K562 (cell line): Measurements from ENCODE around the gene PPDPF. TPM values are rescaled to one million over a fixed set of nuclear protein-coding genes. Genes with fewer than 3 reads are reported as not detected.

Source experiments
- ATAC-seq: fragments of 200-7000 bp; cut with Tn5 transposase; 3 replicates; pipeline ENCODE4 v1.9.1; 2020; ENCODE audit warnings: moderate library complexity
- BruUV-seq: library from RNA; stranded (reverse); fragments of 400-500 nt; replicated peaks from 2 replicates; lab custom pipeline; 2021; lab: Mats Ljungman, UMichigan
- CTCF ChIA-PET: fragments of 300-600 bp; formaldehyde crosslinking; extraction: SDS; loops from one replicate; lab custom pipeline; 2021; ENCODE audit warnings: low intra/inter-chr PET ratio; lab: Yijun Ruan, JAX
- POLR2A ChIA-PET: fragments of 300-600, 350-650 bp; sonication (Branson Sonifier 250); formaldehyde crosslinking; extraction: SDS; loops from one replicate; lab custom pipeline; 2021; ENCODE audit warnings: antibody characterized with exemption, inconsistent platforms; lab: Yijun Ruan, JAX
- DNase-seq, 4 experiments: peaks; one replicate each; pipeline versions ENCODE4 v3.0.0 to v3.0.0-alpha.2; 2011 to 2018; ENCODE audit warnings: low spot score in 3 of 4, mixed read lengths in 3 of 4; ENCODE audit errors: extremely low read depth in 1 of 4
- FAIRE-seq: peaks from 2 replicates; lab custom pipeline; 2011; peaks lifted over from hg19 to GRCh38; lab: Jason Lieb, UNC
- H2AFZ ChIP-seq: 2 replicates; pipeline ENCODE4 v1.6.0; 2011; ENCODE audit warnings: low read depth, low read length, control low read depth, inconsistent platforms
- H3K27ac ChIP-seq: fragments of 200-600 bp; 3 replicates; pipeline ENCODE4 v1.8.0; 2011; ENCODE audit warnings: low read depth, mild to moderate bottlenecking, control low read depth, inconsistent platforms, low read length, moderate library complexity, mixed read lengths; ENCODE audit errors: extremely low read depth
- H3K27me3 ChIP-seq, 2 experiments: fragments of 300-600 bp in 1 of 2; 2 replicates in 1 of 2; 3 replicates in 1 of 2; pipeline versions ENCODE4 v1.6.0 to v1.8.0; 2011; ENCODE audit warnings: inconsistent platforms in 2 of 2, low read length in 2 of 2, mild to moderate bottlenecking in 1 of 2, mixed read lengths in 1 of 2, moderate library complexity in 1 of 2; ENCODE audit not compliant: control insufficient read depth in 2 of 2, insufficient read depth in 2 of 2
- H3K36me3 ChIP-seq: fragments of 300-600 bp; 3 replicates; pipeline ENCODE4 v1.8.0; 2011; ENCODE audit warnings: mild to moderate bottlenecking, low read length, inconsistent platforms; ENCODE audit not compliant: control insufficient read depth, insufficient read depth
- H3K4me1 ChIP-seq, 2 experiments: fragments of 200-600 bp in 1 of 2; replicated peaks in 1 of 2; 2 replicates in 1 of 2; 3 replicates in 1 of 2; pipeline versions ENCODE4 v1.5.1 to v1.8.0; 2011; ENCODE audit warnings: inconsistent platforms in 2 of 2, low read length in 2 of 2, mild to moderate bottlenecking in 1 of 2, mixed read lengths in 1 of 2, moderate library complexity in 1 of 2; ENCODE audit not compliant: control insufficient read depth in 2 of 2, insufficient read depth in 2 of 2
- H3K4me2 ChIP-seq: 2 replicates; pipeline ENCODE4 v1.6.1; 2011; ENCODE audit warnings: low read length, control low read depth, inconsistent platforms, mixed read lengths; ENCODE audit not compliant: insufficient read depth
- H3K4me3 ChIP-seq: fragments of 200-600 bp; sonication (generic), shearing (Covaris generic); 2 replicates; pipeline ENCODE4 v1.5.1; 2016; ENCODE audit warnings: control low read depth, inconsistent platforms
- H3K79me2 ChIP-seq: fragments of 200-600 bp; 3 replicates; pipeline ENCODE4 v1.8.0; 2011; ENCODE audit warnings: low read length, inconsistent platforms; ENCODE audit not compliant: control insufficient read depth, insufficient read depth
- H3K9ac ChIP-seq, 2 experiments: 2 replicates each; pipeline versions ENCODE4 v1.6.0 to v1.6.1; 2011; ENCODE audit warnings: low read depth in 2 of 2, low read length in 2 of 2, control low read depth in 1 of 2, inconsistent platforms in 1 of 2, mild to moderate bottlenecking in 1 of 2, mixed read lengths in 1 of 2; ENCODE audit not compliant: insufficient read depth in 1 of 2
- H3K9me1 ChIP-seq: one replicate; pipeline ENCODE4 v1.6.0; 2011; ENCODE audit warnings: inconsistent platforms, mild to moderate bottlenecking, low read length, moderate library complexity; ENCODE audit not compliant: control insufficient read depth, insufficient read depth
- H3K9me3 ChIP-seq: replicated peaks from 2 replicates; pipeline ENCODE4 v1.5.1; 2011; ENCODE audit warnings: low read depth, low read length, inconsistent platforms; ENCODE audit not compliant: control insufficient read depth, insufficient read depth
- H4K20me1 ChIP-seq: replicated peaks from 2 replicates; pipeline ENCODE4 v1.6.1; 2011; ENCODE audit warnings: low read length, inconsistent platforms, mixed read lengths; ENCODE audit not compliant: control insufficient read depth, insufficient read depth
- HDGF ChIP-seq: fragments of 450-650 bp; IDR thresholded peaks from 2 replicates; pipeline ENCODE4 v1.6.1; 2016
- PML ChIP-seq: IDR thresholded peaks from 2 replicates; pipeline ENCODE4 v1.6.1; 2012; ENCODE audit warnings: low read length, inconsistent platforms
- POLR2G ChIP-seq: fragments of 200-400 bp; formaldehyde crosslinking; IDR thresholded peaks from 2 replicates; pipeline ENCODE4 v1.6.1; 2017; ENCODE audit warnings: low read depth, mild to moderate bottlenecking, antibody characterized with exemption, low read length, moderate library complexity
- SIX5 ChIP-seq, 2 experiments: IDR thresholded peaks; 2 replicates each; pipeline ENCODE4 v1.6.1; 2011; ENCODE audit warnings: low read length in 2 of 2, borderline replicate concordance in 1 of 2, low read depth in 1 of 2, mild to moderate bottlenecking in 1 of 2, moderate library complexity in 1 of 2; ENCODE audit not compliant: insufficient read depth in 1 of 2
- ZNF384 ChIP-seq: IDR thresholded peaks from 2 replicates; pipeline ENCODE4 v1.6.1; 2012; ENCODE audit warnings: low read depth, low read length, improper control_type of control experiment
- ZNF586 ChIP-seq: fragments of 450-650 bp; formaldehyde crosslinking; conservative IDR thresholded peaks from 2 replicates; pipeline ENCODE4 v1.4.0; 2020; ENCODE audit warnings: mild to moderate bottlenecking, moderate library complexity
- WGBS: fragments of 100-300 bp; shearing (Covaris generic); methylation state at CpG from one replicate; pipeline ENCODE4 v1.1.6; 2016; ENCODE audit warnings: low coverage, mixed read lengths; ENCODE audit not compliant: insufficient coverage; ENCODE audit errors: missing lambda C conversion rate; 5-methylcytosine and 5-hydroxymethylcytosine counted together
- in situ Hi-C: fragments of 300-500 bp; cut with MboI; formaldehyde crosslinking; loops from 4 replicates; pipeline ENCODE4 v1.15.0; 2018; ENCODE audit warnings: inconsistent platforms, mixed read lengths
- intact Hi-C: fragments of 100-400 bp; cut with micrococcal nuclease; formaldehyde crosslinking; loops from 2 replicates; pipeline ENCODE4 v1.14.2; 2022
- polyA plus RNA-seq, 8 experiments: library from polyadenylated mRNA; depleted of rRNA in 4 of 8; stranded (reverse) in 5 of 8; unstranded in 3 of 8; fragments of >200 nt; fragmentation: Nextera tagmentation in 2 of 8; fragmentation: Illumina TruSeq in 1 of 8; extraction: Ambion mirVana in 2 of 8; extraction: Trizol in 1 of 8; gene quantifications; 2 replicates each; pipeline versions ENCODE4 v1.2.1 to v1.2.3, GENCODE V29; 2011 to 2014; ENCODE audit warnings: inconsistent platforms in 1 of 8, missing spikeins in 1 of 8
- total RNA-seq, 7 experiments: library from RNA; depleted of rRNA in 6 of 7; stranded (reverse); fragments of >200 nt in 6 of 7; fragmentation: Illumina TruSeq in 2 of 7; extraction: Trizol in 2 of 7; gene quantifications; 2 replicates each; pipeline versions ENCODE4 v1.2.1 to v1.2.3, GENCODE V29; 2011 to 2021; ENCODE audit warnings: low replicate concordance in 1 of 7
- TF ChIP-seq, protein P1 (sequence below): sonication (generic); formaldehyde crosslinking; IDR thresholded peaks from 2 replicates; pipeline ENCODE4 v1.8.1; 2023; ENCODE audit warnings: mild to moderate bottlenecking, missing genetic modification reagents
- TF ChIP-seq, protein P2 (sequence below): fragments of 250-450 bp; sonication (Bioruptor Pico); IDR thresholded peaks from 2 replicates; pipeline ENCODE4 v1.5.0; 2020; ENCODE audit warnings: mild to moderate bottlenecking, borderline replicate concordance

PPDPF gene
- total and polyA plus RNA-seq, 9 of the 15 experiments (the other 6 are each of a cell fraction or from before 2014, with no cell fraction given), result 0.77 to 233 (median 10.5) TPM

DNA sequence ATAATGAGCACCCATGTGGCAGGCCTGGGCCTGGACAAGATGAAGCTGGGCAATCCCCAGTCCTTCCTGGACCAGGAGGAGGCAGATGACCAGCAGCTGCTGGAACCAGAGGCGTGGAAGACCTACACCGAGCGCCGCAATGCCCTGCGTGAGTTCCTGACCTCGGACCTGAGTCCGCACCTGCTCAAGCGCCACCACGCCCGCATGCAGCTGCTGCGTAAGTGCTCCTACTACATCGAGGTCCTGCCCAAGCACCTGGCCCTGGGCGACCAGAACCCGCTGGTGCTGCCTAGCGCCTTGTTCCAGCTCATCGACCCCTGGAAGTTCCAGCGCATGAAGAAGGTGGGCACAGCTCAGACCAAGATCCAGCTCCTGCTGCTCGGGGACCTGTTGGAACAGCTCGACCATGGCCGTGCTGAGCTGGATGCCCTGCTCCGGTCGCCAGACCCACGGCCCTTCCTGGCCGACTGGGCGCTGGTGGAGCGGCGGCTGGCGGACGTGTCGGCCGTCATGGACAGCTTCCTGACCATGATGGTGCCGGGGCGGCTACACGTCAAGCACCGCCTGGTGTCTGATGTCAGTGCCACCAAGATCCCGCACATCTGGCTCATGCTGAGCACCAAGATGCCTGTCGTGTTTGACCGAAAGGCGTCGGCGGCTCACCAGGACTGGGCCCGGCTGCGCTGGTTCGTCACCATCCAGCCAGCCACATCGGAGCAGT is 35.3 kb downstream of the PPDPF start:
- no peak overlapping the region for H3K27ac ChIP-seq
- peak overlapping the region in 1 of 2 experiments; percentile 52; a peak in 1 of 4 replicates for H3K9ac ChIP-seq
- TF ChIP-seq ZNF384 (no peak), PML (no peak), POLR2G (0 out of 2 replicates have a peak, but pooled peaks have one; percentile 10), HDGF (no peak), SIX5 (IDR thresholded peaks at IDR 0.05; ENCODE audit: borderline replicate concordance in 1 of 2, insufficient read depth in 1 of 2, low read depth in 1 of 2, low read length in 2 of 2) (no peak), ZNF586 (CRISPR knock-in tag) (no peak)
- TF ChIP-seq, protein P1, sequence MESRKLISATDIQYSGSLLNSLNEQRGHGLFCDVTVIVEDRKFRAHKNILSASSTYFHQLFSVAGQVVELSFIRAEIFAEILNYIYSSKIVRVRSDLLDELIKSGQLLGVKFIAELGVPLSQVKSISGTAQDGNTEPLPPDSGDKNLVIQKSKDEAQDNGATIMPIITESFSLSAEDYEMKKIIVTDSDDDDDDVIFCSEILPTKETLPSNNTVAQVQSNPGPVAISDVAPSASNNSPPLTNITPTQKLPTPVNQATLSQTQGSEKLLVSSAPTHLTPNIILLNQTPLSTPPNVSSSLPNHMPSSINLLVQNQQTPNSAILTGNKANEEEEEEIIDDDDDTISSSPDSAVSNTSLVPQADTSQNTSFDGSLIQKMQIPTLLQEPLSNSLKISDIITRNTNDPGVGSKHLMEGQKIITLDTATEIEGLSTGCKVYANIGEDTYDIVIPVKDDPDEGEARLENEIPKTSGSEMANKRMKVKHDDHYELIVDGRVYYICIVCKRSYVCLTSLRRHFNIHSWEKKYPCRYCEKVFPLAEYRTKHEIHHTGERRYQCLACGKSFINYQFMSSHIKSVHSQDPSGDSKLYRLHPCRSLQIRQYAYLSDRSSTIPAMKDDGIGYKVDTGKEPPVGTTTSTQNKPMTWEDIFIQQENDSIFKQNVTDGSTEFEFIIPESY (CRISPR knock-in tag), result peak; percentile 74
- TF ChIP-seq, protein P2, sequence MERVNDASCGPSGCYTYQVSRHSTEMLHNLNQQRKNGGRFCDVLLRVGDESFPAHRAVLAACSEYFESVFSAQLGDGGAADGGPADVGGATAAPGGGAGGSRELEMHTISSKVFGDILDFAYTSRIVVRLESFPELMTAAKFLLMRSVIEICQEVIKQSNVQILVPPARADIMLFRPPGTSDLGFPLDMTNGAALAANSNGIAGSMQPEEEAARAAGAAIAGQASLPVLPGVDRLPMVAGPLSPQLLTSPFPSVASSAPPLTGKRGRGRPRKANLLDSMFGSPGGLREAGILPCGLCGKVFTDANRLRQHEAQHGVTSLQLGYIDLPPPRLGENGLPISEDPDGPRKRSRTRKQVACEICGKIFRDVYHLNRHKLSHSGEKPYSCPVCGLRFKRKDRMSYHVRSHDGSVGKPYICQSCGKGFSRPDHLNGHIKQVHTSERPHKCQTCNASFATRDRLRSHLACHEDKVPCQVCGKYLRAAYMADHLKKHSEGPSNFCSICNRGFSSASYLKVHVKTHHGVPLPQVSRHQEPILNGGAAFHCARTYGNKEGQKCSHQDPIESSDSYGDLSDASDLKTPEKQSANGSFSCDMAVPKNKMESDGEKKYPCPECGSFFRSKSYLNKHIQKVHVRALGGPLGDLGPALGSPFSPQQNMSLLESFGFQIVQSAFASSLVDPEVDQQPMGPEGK (CRISPR knock-in tag), result no peak
- TF ChIP-seq, all 486 proteins: peak for 2
- BruUV-seq, result no TSS peak
- ChIA-PET POLR2A (interaction anchor here (1.0 to 1.7 kb wide), 2 partner anchors 10 to 19 kb away, joined by 4 to 9 read pairs; no protein-coding TSS in a partner anchor), CTCF (no interaction called here)
- Histone ChIP-seq H3K4me3 (no peak overlapping the region), H3K79me2 (no peaks in the 10 kb centered on the region), H3K4me1 (peaks cover 15 to 74% of the 10 kb centered on the region in 2 experiments), H3K4me2 (no peak overlapping the region), H3K9me3 (no peaks in the 10 kb centered on the region), H3K27me3 (no peaks in the 10 kb centered on the region), H2AFZ (no peak overlapping the region), H3K36me3 (no peaks in the 10 kb centered on the region), H3K9me1 (no peaks in the 10 kb centered on the region), H4K20me1 (no peaks in the 10 kb centered on the region)
- in situ Hi-C loops, result no loop called here
- 74% methylated on average over 43 of the region's 45 CpGs for WGBS
- ATAC-seq (no peak), FAIRE-seq (no peak), DNase-seq (no peak)
- intact Hi-C loops, result loop anchor here (10.0 kb wide), 1 partner anchor 309 kb away; the partner anchor contains the start of genes ABHD16B and TPD52L2
